ENCODE data around the gene SUMF2.
A peak's percentile ranks its signal among the peaks of the same experiment; 100 is the strongest.
"Not testable (repeated sequence)": the region's sequence is repeated elsewhere in the genome, so short reads cannot be mapped to it uniquely, and the experiment has no call there.

SUMF2 gene

GRCh38 chr7:56063882-56064625, at the start of gene SUMF2:
Gene SUMF2 (plus strand): TSS chr7:56064286. CDS start chr7:56064312, 26 bp downstream.
- Histone ChIP-seq H3K27me3 (ENCODE audit: control insufficient read depth in 1 of 2, insufficient read depth in 2 of 2, low read length in 2 of 2) (no peaks in the 10 kb centered on the region), H3K27ac (ENCODE audit: low read depth, low read length) (peak within 1 kb of the TSS; percentile 92), H3K4me3 (ENCODE audit: low read depth in 1 of 2, low read length in 2 of 2) (peak within 1 kb of the TSS; percentile 96 to 97), H3K4me1 (ENCODE audit: control insufficient read depth in 1 of 2, insufficient read depth in 2 of 2, low read length in 2 of 2) (peaks cover 6 to 17% of the 10 kb centered on the region in 2 donors), H3K9ac (ENCODE audit: low read depth in 1 of 2, low read length in 2 of 2) (peak within 1 kb of the TSS; percentile 75 to 97), H3K36me3 (ENCODE audit: control insufficient read depth in 1 of 2, insufficient read depth in 2 of 2, low read length in 2 of 2) (peaks cover 10 to 44% of the 10 kb centered on the region in 2 donors), H3K9me3 (ENCODE audit: control insufficient read depth in 1 of 2, low read length in 2 of 2) (no peaks in the 10 kb centered on the region)

GRCh38 chr7:56017015-56017414, 47.1 kb upstream of the SUMF2 start:
- not testable (repeated sequence) for H3K9ac ChIP-seq (ENCODE audit: low read depth in 1 of 2, low read length in 2 of 2); H3K27me3 ChIP-seq (ENCODE audit: control insufficient read depth in 1 of 2, insufficient read depth in 2 of 2, low read length in 2 of 2); H3K4me1 ChIP-seq (ENCODE audit: control insufficient read depth in 1 of 2, insufficient read depth in 2 of 2, low read length in 2 of 2); H3K9me3 ChIP-seq (ENCODE audit: control insufficient read depth in 1 of 2, low read length in 2 of 2); H3K27ac ChIP-seq (ENCODE audit: low read depth, low read length); H3K4me3 ChIP-seq (ENCODE audit: low read depth in 1 of 2, low read length in 2 of 2)
- H3K36me3 ChIP-seq (ENCODE audit: control insufficient read depth in 1 of 2, insufficient read depth in 2 of 2, low read length in 2 of 2) = peaks cover 0 to 11% of the 10 kb centered on the region in 2 donors

GRCh38 chr7:56019501-56019900, 44.6 kb upstream of the SUMF2 start:
- H3K4me1 ChIP-seq (ENCODE audit: control insufficient read depth in 1 of 2, insufficient read depth in 2 of 2, low read length in 2 of 2) = no peaks in the 10 kb centered on the region
- H3K36me3 ChIP-seq (ENCODE audit: control insufficient read depth in 1 of 2, insufficient read depth in 2 of 2, low read length in 2 of 2) = peaks cover 0 to 10% of the 10 kb centered on the region in 2 donors
- no peak overlapping the region for H3K4me3 ChIP-seq (ENCODE audit: low read depth in 1 of 2, low read length in 2 of 2)
- H3K27ac ChIP-seq (ENCODE audit: low read depth, low read length) = no peak overlapping the region
- no peaks in the 10 kb centered on the region for H3K9me3 ChIP-seq (ENCODE audit: control insufficient read depth in 1 of 2, low read length in 2 of 2)
- no peak overlapping the region for H3K9ac ChIP-seq (ENCODE audit: low read depth in 1 of 2, low read length in 2 of 2)
- no peaks in the 10 kb centered on the region for H3K27me3 ChIP-seq (ENCODE audit: control insufficient read depth in 1 of 2, insufficient read depth in 2 of 2, low read length in 2 of 2)

- Histone ChIP-seq H3K27ac (ENCODE audit: low read depth, low read length) (no peak overlapping the region), H3K9me3 (ENCODE audit: control insufficient read depth in 1 of 2, low read length in 2 of 2) (no peaks in the 10 kb centered on the region), H3K4me3 (ENCODE audit: low read depth in 1 of 2, low read length in 2 of 2) (no peak overlapping the region), H3K9ac (ENCODE audit: low read depth in 1 of 2, low read length in 2 of 2) (no peak overlapping the region), H3K27me3 (ENCODE audit: control insufficient read depth in 1 of 2, insufficient read depth in 2 of 2, low read length in 2 of 2) (no peaks in the 10 kb centered on the region), H3K36me3 (ENCODE audit: control insufficient read depth in 1 of 2, insufficient read depth in 2 of 2, low read length in 2 of 2) (peaks cover 0 to 8% of the 10 kb centered on the region in 2 donors), H3K4me1 (ENCODE audit: control insufficient read depth in 1 of 2, insufficient read depth in 2 of 2, low read length in 2 of 2) (no peaks in the 10 kb centered on the region)
These were observed 40.6 kb upstream of the SUMF2 start for GRCh38 chr7:56023500-56023899.

GRCh38 chr7:56026538-56026937, 37.5 kb upstream of the SUMF2 start:
- no peak overlapping the region for H3K4me3 ChIP-seq (ENCODE audit: low read depth in 1 of 2, low read length in 2 of 2)
- no peak overlapping the region for H3K27ac ChIP-seq (ENCODE audit: low read depth, low read length)
- H3K9ac ChIP-seq (ENCODE audit: low read depth in 1 of 2, low read length in 2 of 2) = no peak overlapping the region

GRCh38 chr7:56028942-56029630, 35.0 kb upstream of the SUMF2 start:
- H3K27me3 ChIP-seq (ENCODE audit: control insufficient read depth in 1 of 2, insufficient read depth in 2 of 2, low read length in 2 of 2) = no peaks in the 10 kb centered on the region
- H3K36me3 ChIP-seq (ENCODE audit: control insufficient read depth in 1 of 2, insufficient read depth in 2 of 2, low read length in 2 of 2) = no peaks in the 10 kb centered on the region
- peaks cover 2 to 9% of the 10 kb centered on the region in 2 donors for H3K4me1 ChIP-seq (ENCODE audit: control insufficient read depth in 1 of 2, insufficient read depth in 2 of 2, low read length in 2 of 2)
- no peaks in the 10 kb centered on the region for H3K9me3 ChIP-seq (ENCODE audit: control insufficient read depth in 1 of 2, low read length in 2 of 2)
- no peak overlapping the region for H3K9ac ChIP-seq (ENCODE audit: low read depth in 1 of 2, low read length in 2 of 2)
- no peak overlapping the region for H3K27ac ChIP-seq (ENCODE audit: low read depth, low read length)
- H3K4me3 ChIP-seq (ENCODE audit: low read depth in 1 of 2, low read length in 2 of 2) = no peak overlapping the region

More at GRCh38 chr7:56026538-56026937, 37.5 kb upstream of the SUMF2 start:
- peaks cover 0 to 9% of the 10 kb centered on the region in 2 donors for H3K4me1 ChIP-seq (ENCODE audit: control insufficient read depth in 1 of 2, insufficient read depth in 2 of 2, low read length in 2 of 2)
- no peaks in the 10 kb centered on the region for H3K27me3 ChIP-seq (ENCODE audit: control insufficient read depth in 1 of 2, insufficient read depth in 2 of 2, low read length in 2 of 2)
- H3K36me3 ChIP-seq (ENCODE audit: control insufficient read depth in 1 of 2, insufficient read depth in 2 of 2, low read length in 2 of 2) = no peaks in the 10 kb centered on the region
- no peaks in the 10 kb centered on the region for H3K9me3 ChIP-seq (ENCODE audit: control insufficient read depth in 1 of 2, low read length in 2 of 2)

GRCh38 chr7:56030340-56030739, 33.7 kb upstream of the SUMF2 start:
- Histone ChIP-seq H3K4me1 (ENCODE audit: control insufficient read depth in 1 of 2, insufficient read depth in 2 of 2, low read length in 2 of 2) (peaks cover 2 to 9% of the 10 kb centered on the region in 2 donors), H3K9me3 (ENCODE audit: control insufficient read depth in 1 of 2, low read length in 2 of 2) (no peaks in the 10 kb centered on the region), H3K36me3 (ENCODE audit: control insufficient read depth in 1 of 2, insufficient read depth in 2 of 2, low read length in 2 of 2) (no peaks in the 10 kb centered on the region), H3K4me3 (ENCODE audit: low read depth in 1 of 2, low read length in 2 of 2) (no peak overlapping the region), H3K27ac (ENCODE audit: low read depth, low read length) (no peak overlapping the region), H3K9ac (ENCODE audit: low read depth in 1 of 2, low read length in 2 of 2) (no peak overlapping the region), H3K27me3 (ENCODE audit: control insufficient read depth in 1 of 2, insufficient read depth in 2 of 2, low read length in 2 of 2) (no peaks in the 10 kb centered on the region)

- not testable (repeated sequence) for H3K9me3 ChIP-seq (ENCODE audit: control insufficient read depth in 1 of 2, low read length in 2 of 2); H3K27me3 ChIP-seq (ENCODE audit: control insufficient read depth in 1 of 2, insufficient read depth in 2 of 2, low read length in 2 of 2); H3K9ac ChIP-seq (ENCODE audit: low read depth in 1 of 2, low read length in 2 of 2); H3K27ac ChIP-seq (ENCODE audit: low read depth, low read length); H3K36me3 ChIP-seq (ENCODE audit: control insufficient read depth in 1 of 2, insufficient read depth in 2 of 2, low read length in 2 of 2); H3K4me3 ChIP-seq (ENCODE audit: low read depth in 1 of 2, low read length in 2 of 2); H3K4me1 ChIP-seq (ENCODE audit: control insufficient read depth in 1 of 2, insufficient read depth in 2 of 2, low read length in 2 of 2)
These were observed 32.5 kb upstream of the SUMF2 start for GRCh38 chr7:56031556-56031955.

GRCh38 chr7:56032578-56032977, 31.5 kb upstream of the SUMF2 start:
- H3K9ac ChIP-seq (ENCODE audit: low read depth in 1 of 2, low read length in 2 of 2); H3K36me3 ChIP-seq (ENCODE audit: control insufficient read depth in 1 of 2, insufficient read depth in 2 of 2, low read length in 2 of 2); H3K9me3 ChIP-seq (ENCODE audit: control insufficient read depth in 1 of 2, low read length in 2 of 2); H3K4me3 ChIP-seq (ENCODE audit: low read depth in 1 of 2, low read length in 2 of 2); H3K27ac ChIP-seq (ENCODE audit: low read depth, low read length); H3K4me1 ChIP-seq (ENCODE audit: control insufficient read depth in 1 of 2, insufficient read depth in 2 of 2, low read length in 2 of 2); H3K27me3 ChIP-seq (ENCODE audit: control insufficient read depth in 1 of 2, insufficient read depth in 2 of 2, low read length in 2 of 2): not testable (repeated sequence)

GRCh38 chr7:56033671-56034432, 30.2 kb upstream of the SUMF2 start:
- Histone ChIP-seq H3K36me3 (ENCODE audit: control insufficient read depth in 1 of 2, insufficient read depth in 2 of 2, low read length in 2 of 2) (no peaks in the 10 kb centered on the region), H3K27me3 (ENCODE audit: control insufficient read depth in 1 of 2, insufficient read depth in 2 of 2, low read length in 2 of 2) (no peaks in the 10 kb centered on the region), H3K27ac (ENCODE audit: low read depth, low read length) (no peak overlapping the region), H3K4me3 (ENCODE audit: low read depth in 1 of 2, low read length in 2 of 2) (peak overlapping the region; percentile 87 to 96), H3K9ac (ENCODE audit: low read depth in 1 of 2, low read length in 2 of 2) (peak overlapping the region; percentile 55 to 85), H3K4me1 (ENCODE audit: control insufficient read depth in 1 of 2, insufficient read depth in 2 of 2, low read length in 2 of 2) (peaks cover 2 to 8% of the 10 kb centered on the region in 2 donors), H3K9me3 (ENCODE audit: control insufficient read depth in 1 of 2, low read length in 2 of 2) (no peaks in the 10 kb centered on the region)

Data from duodenal mucosa (tissue), 2 donors.